ENCODE data around the gene GPRIN3.

GPRIN3 gene

GRCh38 chr4:89300060-89300459, 7.5 kb downstream of the GPRIN3 start:
- Histone ChIP-seq H3K4me3 (ENCODE audit: insufficient read length, low read depth) (no peak overlapping the region), H3K9me3 (ENCODE audit: insufficient read depth, low read length) (no peaks in the 10 kb centered on the region), H3K4me1 (ENCODE audit: insufficient read depth, insufficient read length) (no peaks in the 10 kb centered on the region), H3K36me3 (ENCODE audit: insufficient read depth, insufficient read length, low read length) (no peaks in the 10 kb centered on the region), H3K9ac (ENCODE audit: insufficient read length, low read depth) (no peak overlapping the region), H3K27me3 (ENCODE audit: insufficient read depth, insufficient read length) (no peaks in the 10 kb centered on the region)
- DNase-seq (ENCODE audit: low read depth, low spot score), result no peak
- TF ChIP-seq YY1 (IDR thresholded peaks at IDR 0.05; ENCODE audit: insufficient read depth, insufficient read length), result no peak
- TF ChIP-seq ZNF274 (IDR thresholded peaks at IDR 0.05; ENCODE audit: low read depth, low read length), result no peak
- TF ChIP-seq SUZ12 (IDR thresholded peaks at IDR 0.05; ENCODE audit: extremely low read depth, insufficient read depth, insufficient read length), result no peak

GRCh38 chr4:89299153-89299791, 8.3 kb downstream of the GPRIN3 start:
- no peak for TF ChIP-seq SUZ12 (IDR thresholded peaks at IDR 0.05; ENCODE audit: extremely low read depth, insufficient read depth, insufficient read length)
- TF ChIP-seq YY1 (IDR thresholded peaks at IDR 0.05; ENCODE audit: insufficient read depth, insufficient read length), result no peak
- no peak for TF ChIP-seq ZNF274 (IDR thresholded peaks at IDR 0.05; ENCODE audit: low read depth, low read length)
- Histone ChIP-seq H3K4me3 (ENCODE audit: insufficient read length, low read depth) (no peak overlapping the region), H3K9me3 (ENCODE audit: insufficient read depth, low read length) (no peaks in the 10 kb centered on the region), H3K4me1 (ENCODE audit: insufficient read depth, insufficient read length) (no peaks in the 10 kb centered on the region), H3K27me3 (ENCODE audit: insufficient read depth, insufficient read length) (no peaks in the 10 kb centered on the region), H3K9ac (ENCODE audit: insufficient read length, low read depth) (no peak overlapping the region), H3K36me3 (ENCODE audit: insufficient read depth, insufficient read length, low read length) (no peaks in the 10 kb centered on the region)
- no peak for DNase-seq (ENCODE audit: low read depth, low spot score)

GRCh38 chr4:89298788-89299152, 8.8 kb downstream of the GPRIN3 start:
- H3K9ac ChIP-seq (ENCODE audit: insufficient read length, low read depth), result no peak overlapping the region
- H3K4me1 ChIP-seq (ENCODE audit: insufficient read depth, insufficient read length), result no peaks in the 10 kb centered on the region
- no peaks in the 10 kb centered on the region for H3K9me3 ChIP-seq (ENCODE audit: insufficient read depth, low read length)
- TF ChIP-seq SUZ12 (IDR thresholded peaks at IDR 0.05; ENCODE audit: extremely low read depth, insufficient read depth, insufficient read length) (no peak), YY1 (IDR thresholded peaks at IDR 0.05; ENCODE audit: insufficient read depth, insufficient read length) (no peak), ZNF274 (IDR thresholded peaks at IDR 0.05; ENCODE audit: low read depth, low read length) (no peak)
- H3K4me3 ChIP-seq (ENCODE audit: insufficient read length, low read depth), result no peak overlapping the region
- no peaks in the 10 kb centered on the region for H3K36me3 ChIP-seq (ENCODE audit: insufficient read depth, insufficient read length, low read length)
- no peak for DNase-seq (ENCODE audit: low read depth, low spot score)
- H3K27me3 ChIP-seq (ENCODE audit: insufficient read depth, insufficient read length), result no peaks in the 10 kb centered on the region

- H3K9me3 ChIP-seq (ENCODE audit: insufficient read depth, low read length), result no peaks in the 10 kb centered on the region
- no peak for DNase-seq (ENCODE audit: low read depth, low spot score)
- no peaks in the 10 kb centered on the region for H3K36me3 ChIP-seq (ENCODE audit: insufficient read depth, insufficient read length, low read length)
- no peak overlapping the region for H3K9ac ChIP-seq (ENCODE audit: insufficient read length, low read depth)
- H3K4me3 ChIP-seq (ENCODE audit: insufficient read length, low read depth), result no peak overlapping the region
- H3K27me3 ChIP-seq (ENCODE audit: insufficient read depth, insufficient read length), result no peaks in the 10 kb centered on the region
- no peak for TF ChIP-seq ZNF274 (IDR thresholded peaks at IDR 0.05; ENCODE audit: low read depth, low read length)
- no peak for TF ChIP-seq YY1 (IDR thresholded peaks at IDR 0.05; ENCODE audit: insufficient read depth, insufficient read length)
- TF ChIP-seq SUZ12 (IDR thresholded peaks at IDR 0.05; ENCODE audit: extremely low read depth, insufficient read depth, insufficient read length), result no peak
- no peaks in the 10 kb centered on the region for H3K4me1 ChIP-seq (ENCODE audit: insufficient read depth, insufficient read length)
These were observed 9.4 kb downstream of the GPRIN3 start for GRCh38 chr4:89298155-89298554.

- Histone ChIP-seq H3K9me3 (ENCODE audit: insufficient read depth, low read length) (no peaks in the 10 kb centered on the region), H3K36me3 (ENCODE audit: insufficient read depth, insufficient read length, low read length) (no peaks in the 10 kb centered on the region), H3K4me3 (ENCODE audit: insufficient read length, low read depth) (no peak overlapping the region), H3K9ac (ENCODE audit: insufficient read length, low read depth) (no peak overlapping the region), H3K27me3 (ENCODE audit: insufficient read depth, insufficient read length) (no peaks in the 10 kb centered on the region), H3K4me1 (ENCODE audit: insufficient read depth, insufficient read length) (no peaks in the 10 kb centered on the region)
- TF ChIP-seq YY1 (IDR thresholded peaks at IDR 0.05; ENCODE audit: insufficient read depth, insufficient read length) (no peak), ZNF274 (IDR thresholded peaks at IDR 0.05; ENCODE audit: low read depth, low read length) (no peak), SUZ12 (IDR thresholded peaks at IDR 0.05; ENCODE audit: extremely low read depth, insufficient read depth, insufficient read length) (no peak)
- no peak for DNase-seq (ENCODE audit: low read depth, low spot score)
These were observed 10.7 kb downstream of the GPRIN3 start for GRCh38 chr4:89296896-89297295.

GRCh38 chr4:89296399-89296798, 11.2 kb downstream of the GPRIN3 start:
- Histone ChIP-seq H3K9me3 (ENCODE audit: insufficient read depth, low read length) (no peaks in the 10 kb centered on the region), H3K27me3 (ENCODE audit: insufficient read depth, insufficient read length) (no peaks in the 10 kb centered on the region), H3K9ac (ENCODE audit: insufficient read length, low read depth) (no peak overlapping the region), H3K4me1 (ENCODE audit: insufficient read depth, insufficient read length) (no peaks in the 10 kb centered on the region), H3K4me3 (ENCODE audit: insufficient read length, low read depth) (no peak overlapping the region), H3K36me3 (ENCODE audit: insufficient read depth, insufficient read length, low read length) (no peaks in the 10 kb centered on the region)
- no peak for TF ChIP-seq YY1 (IDR thresholded peaks at IDR 0.05; ENCODE audit: insufficient read depth, insufficient read length)
- TF ChIP-seq SUZ12 (IDR thresholded peaks at IDR 0.05; ENCODE audit: extremely low read depth, insufficient read depth, insufficient read length), result no peak
- TF ChIP-seq ZNF274 (IDR thresholded peaks at IDR 0.05; ENCODE audit: low read depth, low read length), result no peak
- DNase-seq (ENCODE audit: low read depth, low spot score), result no peak

GRCh38 chr4:89295415-89295927, 12.1 kb downstream of the GPRIN3 start:
- Histone ChIP-seq H3K9ac (ENCODE audit: insufficient read length, low read depth) (no peak overlapping the region), H3K4me1 (ENCODE audit: insufficient read depth, insufficient read length) (no peaks in the 10 kb centered on the region), H3K9me3 (ENCODE audit: insufficient read depth, low read length) (no peaks in the 10 kb centered on the region), H3K4me3 (ENCODE audit: insufficient read length, low read depth) (no peak overlapping the region), H3K36me3 (ENCODE audit: insufficient read depth, insufficient read length, low read length) (no peaks in the 10 kb centered on the region), H3K27me3 (ENCODE audit: insufficient read depth, insufficient read length) (no peaks in the 10 kb centered on the region)
- no peak for DNase-seq (ENCODE audit: low read depth, low spot score)
- TF ChIP-seq ZNF274 (IDR thresholded peaks at IDR 0.05; ENCODE audit: low read depth, low read length), result no peak
- no peak for TF ChIP-seq SUZ12 (IDR thresholded peaks at IDR 0.05; ENCODE audit: extremely low read depth, insufficient read depth, insufficient read length)
- TF ChIP-seq YY1 (IDR thresholded peaks at IDR 0.05; ENCODE audit: insufficient read depth, insufficient read length), result no peak
